GM19193 (cell line): ENCODE measurements around the gene CDH23.

Source experiments
- POLR2A ChIP-seq: IDR thresholded peaks from 4 replicates; pipeline ENCODE4 v1.6.1; 2011; ENCODE audit not compliant: insufficient read depth, insufficient read length; ENCODE audit errors: extremely low read depth

CDH23 gene

GRCh38 chr10:71653044-71653443 is 256.3 kb downstream of the CDH23 start:
- TF ChIP-seq POLR2A, result no peak

GRCh38 chr10:71656220-71656619 is 259.5 kb downstream of the CDH23 start:
- no peak for TF ChIP-seq POLR2A

- TF ChIP-seq POLR2A, result no peak
Measured at GRCh38 chr10:71657604-71658466, 261.1 kb downstream of the CDH23 start.

- no peak for TF ChIP-seq POLR2A
Measured at GRCh38 chr10:71658467-71658745, 261.7 kb downstream of the CDH23 start.

DNA sequence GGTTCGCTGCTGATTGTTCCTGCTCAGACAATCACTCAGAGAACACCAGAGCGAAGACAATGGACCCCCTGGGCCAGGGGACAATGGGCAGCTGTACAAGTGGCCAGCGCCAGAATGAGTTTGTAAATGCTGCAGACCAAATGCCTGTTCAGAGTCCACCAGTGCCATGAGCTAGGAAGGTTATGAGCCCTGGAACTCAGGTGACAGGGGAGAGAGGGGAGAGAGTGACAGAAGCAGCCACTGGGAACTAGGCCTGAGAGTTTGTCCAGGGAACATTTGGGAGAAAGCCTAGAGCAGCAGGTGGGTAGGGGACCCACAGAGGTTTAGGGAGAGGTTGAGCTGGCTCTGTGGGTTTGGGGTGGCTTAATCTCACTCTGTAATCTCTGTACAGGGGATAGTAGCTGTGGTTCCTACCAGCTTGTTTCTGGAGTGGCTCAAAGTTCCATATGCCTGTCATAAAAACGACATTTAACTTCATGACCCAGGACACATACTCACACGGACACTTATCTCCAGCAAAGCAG is 262.5 kb downstream of the CDH23 start:
- no peak for TF ChIP-seq POLR2A

DNA sequence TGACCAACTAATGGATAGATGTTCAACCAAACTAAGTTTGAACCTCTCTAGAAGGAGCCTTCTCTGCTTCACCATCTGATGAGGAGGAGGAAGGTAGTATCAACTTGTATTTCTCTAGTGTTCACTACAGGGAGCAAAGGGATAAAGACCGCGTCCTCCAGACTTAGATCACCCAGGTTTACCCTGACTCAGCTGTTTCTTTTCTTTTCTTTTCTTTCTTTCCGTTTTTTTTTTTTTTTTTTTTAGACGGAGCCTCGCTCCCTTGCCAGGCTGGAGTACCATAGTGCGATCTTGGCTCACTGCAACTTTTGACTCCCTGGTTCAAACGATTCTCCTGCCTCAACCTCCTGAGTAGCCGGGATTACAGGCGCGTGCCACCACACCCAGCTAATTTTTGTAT is 263.0 kb downstream of the CDH23 start:
- no peak for TF ChIP-seq POLR2A

GRCh38 chr10:71660313-71660712 is 263.6 kb downstream of the CDH23 start:
- no peak for TF ChIP-seq POLR2A

- TF ChIP-seq POLR2A, result no peak
Measured at GRCh38 chr10:71661060-71661622, 264.4 kb downstream of the CDH23 start.

GRCh38 chr10:71661779-71662336 is 265.1 kb downstream of the CDH23 start:
- no peak for TF ChIP-seq POLR2A

- TF ChIP-seq POLR2A, result no peak
Measured at GRCh38 chr10:71663311-71663710, 266.6 kb downstream of the CDH23 start.

- no peak for TF ChIP-seq POLR2A
Measured at GRCh38 chr10:71664585-71664984, 267.9 kb downstream of the CDH23 start.

- no peak for TF ChIP-seq POLR2A
Measured at GRCh38 chr10:71665456-71665855, 268.7 kb downstream of the CDH23 start.

DNA sequence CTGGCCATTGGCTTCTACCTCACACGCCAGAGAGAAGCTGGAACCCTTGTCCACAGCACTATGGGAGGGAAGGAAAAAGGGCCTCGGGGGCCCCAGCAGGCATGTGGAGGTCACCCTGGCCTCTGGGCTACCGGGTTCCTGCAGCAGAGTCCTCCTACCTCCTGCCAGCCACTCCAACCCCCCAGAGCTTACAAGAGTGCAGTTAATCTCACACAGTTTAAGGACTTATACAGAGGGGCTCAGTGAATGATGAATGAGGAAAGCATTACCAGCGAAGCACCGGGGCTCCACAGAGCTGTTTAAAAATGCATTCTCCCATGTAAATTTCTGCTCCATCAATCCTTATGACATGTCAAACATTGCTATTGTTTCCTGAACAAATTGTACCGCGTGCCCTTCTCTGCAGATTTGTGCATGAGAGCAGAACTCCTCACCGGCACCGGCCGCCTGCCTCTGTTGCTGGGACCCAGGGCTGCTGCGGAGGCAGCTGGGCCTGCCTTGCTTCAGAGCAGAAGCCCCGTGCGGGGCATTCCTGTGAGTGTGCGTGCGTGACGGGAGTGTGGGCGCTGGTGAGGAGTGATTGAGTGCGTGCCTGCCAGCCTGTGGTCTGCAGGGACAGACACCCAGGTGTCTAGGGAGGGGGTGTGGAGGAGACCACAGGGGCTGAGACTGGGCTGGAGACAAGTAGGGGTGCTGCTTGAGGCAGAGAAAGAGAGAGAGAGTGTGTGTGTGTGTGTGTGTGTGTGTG is 270.1 kb downstream of the CDH23 start:
- no peak for TF ChIP-seq POLR2A

GRCh38 chr10:71667387-71667752 is 270.6 kb downstream of the CDH23 start:
- no peak for TF ChIP-seq POLR2A
